ENCODE results near the gene ZPLD1.

Gene ZPLD1

DNA sequence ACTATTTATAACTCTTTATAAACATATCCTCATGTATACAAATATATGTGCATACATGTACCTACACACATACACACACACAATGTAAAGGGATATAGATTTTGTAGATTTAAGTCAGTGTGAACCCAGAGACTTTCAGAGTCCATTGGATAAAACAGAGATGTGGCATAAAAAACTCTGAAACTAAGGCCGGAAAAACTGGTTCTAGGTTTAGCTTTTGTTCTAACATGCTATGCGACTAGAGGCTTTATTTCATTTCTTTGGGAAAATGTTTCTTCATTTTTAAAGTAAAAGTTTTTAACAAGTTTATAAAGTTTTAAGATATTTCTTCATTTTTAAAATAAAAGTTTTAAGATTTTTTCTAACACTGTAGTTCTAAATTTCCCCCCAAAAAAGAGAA lies 36.7 kb downstream of the ZPLD1 start:
- ChIA-PET CTCF (no interaction called here), POLR2A (ENCODE audit: low non-redundant PET) (no interaction called here)
- TF ChIP-seq CTCF (conservative IDR thresholded peaks at IDR 0.05; ENCODE audit: low read depth) = no peak
- DNase-seq (ENCODE audit: low spot score) = no peak
- no peak overlapping the region for H3K27ac ChIP-seq

DNA sequence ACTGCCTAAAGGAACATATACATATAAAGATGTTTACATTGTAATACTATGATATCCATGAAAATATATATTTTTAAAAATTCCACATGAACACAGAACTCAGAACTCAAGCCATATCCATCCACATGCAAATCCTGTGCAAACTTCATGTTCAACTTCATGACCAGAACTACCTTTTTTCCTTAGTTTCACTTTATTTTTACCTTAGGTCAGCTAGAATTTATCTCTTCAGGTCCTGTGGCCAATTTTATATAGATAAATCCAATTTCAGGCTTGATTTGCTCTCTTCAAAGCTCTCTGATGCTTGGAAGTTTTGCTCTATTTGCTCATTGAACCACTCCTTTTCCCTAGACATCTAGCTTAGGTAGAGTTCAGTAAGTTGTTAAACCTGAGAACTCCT lies 38.8 kb downstream of the ZPLD1 start:
- POLR2A ChIA-PET (ENCODE audit: low non-redundant PET) = no interaction called here
- TF ChIP-seq CTCF (conservative IDR thresholded peaks at IDR 0.05; ENCODE audit: low read depth) = no peak
- DNase-seq (ENCODE audit: low spot score) = no peak
- CTCF ChIA-PET = no interaction called here
- no peak overlapping the region for H3K27ac ChIP-seq

DNA sequence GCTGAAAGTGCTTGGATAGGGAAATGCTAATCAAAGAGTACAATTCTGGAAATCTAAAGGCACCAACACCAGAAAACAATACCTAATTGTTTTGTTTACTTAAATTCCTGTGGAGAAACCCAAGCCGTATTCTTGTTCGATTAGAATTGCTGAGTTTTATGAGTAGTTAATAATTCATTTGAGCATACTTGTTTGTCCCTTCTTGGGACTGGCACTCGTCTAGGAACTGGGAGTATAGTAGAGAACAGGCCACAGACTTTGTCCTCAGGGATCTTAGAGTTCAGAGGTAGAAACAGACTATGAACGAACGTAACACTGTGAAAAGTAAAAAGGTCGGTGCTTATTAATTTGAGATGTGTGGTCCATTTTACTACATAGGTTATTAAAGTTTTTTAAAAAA lies 39.4 kb downstream of the ZPLD1 start:
- TF ChIP-seq CTCF (conservative IDR thresholded peaks at IDR 0.05; ENCODE audit: low read depth) = no peak
- ChIA-PET CTCF (no interaction called here), POLR2A (ENCODE audit: low non-redundant PET) (no interaction called here)
- no peak for DNase-seq (ENCODE audit: low spot score)
- no peak overlapping the region for H3K27ac ChIP-seq

DNA sequence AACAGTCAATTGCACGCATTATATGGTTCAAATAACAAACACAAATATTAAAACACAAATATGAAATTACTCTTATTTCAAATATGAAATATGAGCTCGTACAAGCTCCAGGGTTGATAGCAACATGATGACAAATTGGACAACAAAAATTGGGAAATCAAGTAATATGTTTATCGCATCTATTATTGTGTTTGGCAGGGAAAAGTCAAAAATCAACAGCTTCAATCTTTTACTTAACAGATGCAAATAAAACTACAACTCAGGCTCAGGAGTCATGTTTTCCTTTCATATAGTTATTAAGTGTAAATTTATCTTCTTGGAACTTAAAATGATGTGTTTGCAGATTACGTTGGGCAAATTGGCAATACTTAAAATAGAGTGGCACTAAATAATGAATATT lies 41.4 kb downstream of the ZPLD1 start:
- no peak for TF ChIP-seq CTCF (conservative IDR thresholded peaks at IDR 0.05; ENCODE audit: low read depth)
- ChIA-PET POLR2A (ENCODE audit: low non-redundant PET) (no interaction called here), CTCF (interaction anchor here (0.6 to 1.1 kb wide), 2 partner anchors 11 to 1018 kb away, joined by 5 to 7 read pairs; no protein-coding TSS in a partner anchor)
- DNase-seq (ENCODE audit: low spot score) = no peak
- no peak overlapping the region for H3K27ac ChIP-seq

DNA sequence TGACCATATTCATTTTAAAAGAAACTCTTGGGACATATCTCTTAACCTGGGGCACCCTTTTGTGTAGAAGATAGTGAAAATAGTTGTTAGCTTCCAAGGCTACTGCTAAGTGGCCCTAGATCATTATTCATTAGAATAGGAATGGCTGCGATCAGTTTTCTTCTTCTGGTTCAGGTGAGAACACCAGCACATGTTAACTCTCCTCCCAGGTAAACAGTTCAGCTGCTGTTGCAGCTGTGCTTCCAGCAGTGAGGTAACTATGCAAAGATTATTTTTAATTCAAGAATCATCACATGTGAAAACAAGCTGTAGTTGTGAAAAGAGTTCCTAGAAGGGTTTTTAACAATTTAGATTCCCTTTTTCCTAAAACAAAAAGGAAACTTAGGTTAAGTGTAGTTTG lies 43.3 kb downstream of the ZPLD1 start:
- DNase-seq (ENCODE audit: low spot score) = no peak
- no peak overlapping the region for H3K27ac ChIP-seq
- ChIA-PET CTCF (interaction anchor here (1.1 kb wide), 1 partner anchor 675 kb away, joined by 3 read pairs; no protein-coding TSS in a partner anchor), POLR2A (ENCODE audit: low non-redundant PET) (no interaction called here)
- TF ChIP-seq CTCF (conservative IDR thresholded peaks at IDR 0.05; ENCODE audit: low read depth) = no peak

- no peak for DNase-seq (ENCODE audit: low spot score)
- H3K27ac ChIP-seq = no peak overlapping the region
- TF ChIP-seq CTCF (conservative IDR thresholded peaks at IDR 0.05; ENCODE audit: low read depth) = no peak
- POLR2A ChIA-PET (ENCODE audit: low non-redundant PET) = no interaction called here
- CTCF ChIA-PET = no interaction called here
Observed at GRCh38 chr3:102480139-102480538, 45.3 kb downstream of the ZPLD1 start.

DNA sequence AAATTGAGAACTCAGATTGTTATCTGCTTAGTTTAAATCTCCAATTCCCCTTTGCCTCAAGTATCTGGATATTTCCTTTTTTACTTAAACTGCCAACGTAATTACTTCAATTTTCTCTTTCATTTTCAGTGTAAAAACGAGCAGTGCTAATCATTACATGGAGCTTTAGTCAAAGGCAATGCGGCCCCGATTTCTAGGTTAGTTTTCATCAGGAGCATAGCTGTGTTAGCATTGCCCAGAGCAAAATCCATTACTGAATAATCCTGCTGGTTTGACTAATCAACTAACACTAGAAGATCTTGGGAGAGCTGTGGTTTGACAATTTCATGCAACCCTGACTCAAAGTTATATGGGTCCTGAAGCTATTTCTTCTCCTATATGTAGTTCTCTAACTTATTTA lies 46.2 kb downstream of the ZPLD1 start:
- no peak for TF ChIP-seq CTCF (conservative IDR thresholded peaks at IDR 0.05; ENCODE audit: low read depth)
- CTCF ChIA-PET = no interaction called here
- no peak for DNase-seq (ENCODE audit: low spot score)
- H3K27ac ChIP-seq = no peak overlapping the region
- POLR2A ChIA-PET (ENCODE audit: low non-redundant PET) = no interaction called here
